GM20000 (cell line): ENCODE measurements around the gene FOXP1.
A peak's percentile ranks its signal among the peaks of the same experiment; 100 is the strongest.

Source experiments
- DNase-seq: peaks from one replicate; pipeline ENCODE4 v3.0.0; 2012; ENCODE audit warnings: low spot score
- CTCF ChIP-seq: IDR thresholded peaks from 2 replicates; pipeline ENCODE4 v1.5.1; 2012; ENCODE audit warnings: mild to moderate bottlenecking, control low read depth; ENCODE audit errors: extremely low read depth, missing control alignments

FOXP1 gene

GRCh38 chr3:71582036-71582611, 1.4 kb downstream of the FOXP1 start:
- peak; percentile 33 for DNase-seq
- TF ChIP-seq CTCF = no peak

- peak; percentile 21 for DNase-seq
- TF ChIP-seq CTCF = no peak
These were observed 2.0 kb downstream of the FOXP1 start for GRCh38 chr3:71581457-71582035.

- DNase-seq = no peak
- TF ChIP-seq CTCF = no peak
These were observed 2.7 kb downstream of the FOXP1 start for GRCh38 chr3:71580636-71581456.

GRCh38 chr3:71579935-71580406, 3.6 kb downstream of the FOXP1 start:
- no peak for TF ChIP-seq CTCF
- no peak for DNase-seq

GRCh38 chr3:71579326-71579934, 4.1 kb downstream of the FOXP1 start:
- TF ChIP-seq CTCF = no peak
- no peak for DNase-seq

GRCh38 chr3:71578054-71578751, 5.3 kb downstream of the FOXP1 start:
- no peak for TF ChIP-seq CTCF
- DNase-seq = no peak
